ENCODE measurements around the gene SLC39A8.

GRCh38 chr4:102301167-102301566 lies 44.1 kb downstream of the SLC39A8 start:
- TF ChIP-seq CTCF (tag by site-specific recombination; IDR thresholded peaks at IDR 0.05) (no peak), ZNF335 (tag by site-specific recombination; conservative IDR thresholded peaks at IDR 0.05) (no peak), PRDM1 (tag by site-specific recombination; IDR thresholded peaks at IDR 0.05) (no peak), ZNF175 (tag by site-specific recombination; IDR thresholded peaks at IDR 0.05) (no peak), TCF7L2 (IDR thresholded peaks at IDR 0.05; ENCODE audit: borderline replicate concordance, low read depth, low read length) (no peak), PATZ1 (tag by site-specific recombination; IDR thresholded peaks at IDR 0.05) (no peak), ZNF624 (tag by site-specific recombination; IDR thresholded peaks at IDR 0.05) (no peak), ZBTB7A (tag by site-specific recombination; IDR thresholded peaks at IDR 0.05; ENCODE audit: low read depth) (no peak)
